ENCODE measurements around the gene SLC16A13. TPM values are rescaled to one million over a fixed set of nuclear protein-coding genes. Genes with fewer than 3 reads are reported as not detected.

The SLC16A13 gene
- total and polyA plus RNA-seq, 2 donors (not counting 3 experiments of a cell fraction or from before 2014, with no cell fraction given), result 16.8 to 24.7 TPM

DNA sequence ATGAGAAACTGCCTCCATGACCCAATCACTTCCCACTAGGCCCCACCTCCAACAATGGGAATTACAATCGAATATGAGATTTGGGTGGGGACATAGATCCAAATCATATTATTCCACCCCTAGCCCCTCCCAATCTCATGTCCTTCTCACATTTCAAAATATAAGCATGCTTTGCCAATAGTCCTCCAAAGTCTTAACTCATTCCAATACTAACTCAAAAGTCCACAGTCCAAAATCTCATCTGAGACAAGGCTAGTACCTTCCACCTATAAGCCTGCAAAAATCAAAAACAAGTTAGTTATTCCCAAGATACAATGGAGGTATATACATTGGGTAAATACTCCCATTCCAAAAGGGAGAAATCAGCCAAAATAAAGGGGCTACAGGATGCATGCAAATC lies 31.4 kb downstream of the SLC16A13 start:
- CTCF ChIA-PET, result no interaction called here

More for the DNA sequence above, 31.4 kb downstream of the SLC16A13 start:
- Histone ChIP-seq H3K9me3 (replicated peaks; ENCODE audit: control insufficient read depth, insufficient read depth, low read length) (no peaks in the 10 kb centered on the region), H3K27ac (ENCODE audit: insufficient read depth, low read depth, low read length) (no peak overlapping the region), H3K79me2 (ENCODE audit: control insufficient read depth, insufficient read depth, low read length) (no peaks in the 10 kb centered on the region), H3K36me3 (ENCODE audit: control insufficient read depth in 2 of 2, extremely low read depth in 1 of 2, insufficient read depth in 2 of 2, low read length in 2 of 2) (no peaks in the 10 kb centered on the region), H4K20me1 (replicated peaks; ENCODE audit: control insufficient read depth, extremely low read depth, insufficient read depth, low read length) (no peaks in the 10 kb centered on the region), H3K4me1 (ENCODE audit: control insufficient read depth, extremely low read depth, insufficient read depth, low read length) (peaks cover 4% of the 10 kb centered on the region), H2AFZ (ENCODE audit: low read depth, low read length) (no peak overlapping the region), H3K9me1 (replicated peaks; ENCODE audit: control insufficient read depth, extremely low read depth, insufficient read depth, low read length) (no peaks in the 10 kb centered on the region), H3K4me2 (ENCODE audit: insufficient read depth, low read length) (no peak overlapping the region), H3K4me3 (replicated peaks in 1 of 3; ENCODE audit: insufficient read depth in 1 of 3, low read depth in 1 of 3, low read length in 3 of 3) (no peak overlapping the region), H3K27me3 (ENCODE audit: control insufficient read depth in 2 of 2, insufficient read depth in 2 of 2, low read length in 2 of 2) (peaks cover 0 to 1% of the 10 kb centered on the region in 2 experiments), H3K9ac (replicated peaks; ENCODE audit: extremely low read depth, insufficient read depth, low read length) (no peak overlapping the region)
- POLR2A ChIA-PET, result no interaction called here
- DNase-seq (ENCODE audit: low read depth, low spot score) (no peak), FAIRE-seq (no peak)
- intact Hi-C loops (cut with micrococcal nuclease) (no loop called here), dilution Hi-C loops (cut with MboI; ENCODE audit: extremely low pct_ligation_motif_present, low sequenced_read_pairs) (no loop called here)
- TF ChIP-seq, protein P1, sequence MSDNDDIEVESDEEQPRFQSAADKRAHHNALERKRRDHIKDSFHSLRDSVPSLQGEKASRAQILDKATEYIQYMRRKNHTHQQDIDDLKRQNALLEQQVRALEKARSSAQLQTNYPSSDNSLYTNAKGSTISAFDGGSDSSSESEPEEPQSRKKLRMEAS (IDR thresholded peaks at IDR 0.05; ENCODE audit: insufficient read depth, insufficient read length), result no peak
- TF ChIP-seq POLR2A (IDR thresholded peaks at IDR 0.05; ENCODE audit: low read depth, low read length) (no peak), JUN (IDR thresholded peaks at IDR 0.05; ENCODE audit: borderline replicate concordance, insufficient read depth, insufficient read length, low read depth) (no peak), EZH2 (IDR thresholded peaks at IDR 0.05; ENCODE audit: borderline replicate concordance, low read depth, low read length, severe bottlenecking) (no peak), POLR2AphosphoS5 (IDR thresholded peaks at IDR 0.05; ENCODE audit: insufficient read depth, low read depth, low read length) (no peak), GATA2 (IDR thresholded peaks at IDR 0.05; ENCODE audit: insufficient read depth, insufficient read length, low read depth, low read length) (no peak), FOS (IDR thresholded peaks at IDR 0.05; ENCODE audit: borderline replicate concordance, insufficient read depth, low read length) (no peak), MYC (IDR thresholded peaks at IDR 0.05; ENCODE audit: low read depth, low read length) (no peak)
- TF ChIP-seq, protein P2, sequence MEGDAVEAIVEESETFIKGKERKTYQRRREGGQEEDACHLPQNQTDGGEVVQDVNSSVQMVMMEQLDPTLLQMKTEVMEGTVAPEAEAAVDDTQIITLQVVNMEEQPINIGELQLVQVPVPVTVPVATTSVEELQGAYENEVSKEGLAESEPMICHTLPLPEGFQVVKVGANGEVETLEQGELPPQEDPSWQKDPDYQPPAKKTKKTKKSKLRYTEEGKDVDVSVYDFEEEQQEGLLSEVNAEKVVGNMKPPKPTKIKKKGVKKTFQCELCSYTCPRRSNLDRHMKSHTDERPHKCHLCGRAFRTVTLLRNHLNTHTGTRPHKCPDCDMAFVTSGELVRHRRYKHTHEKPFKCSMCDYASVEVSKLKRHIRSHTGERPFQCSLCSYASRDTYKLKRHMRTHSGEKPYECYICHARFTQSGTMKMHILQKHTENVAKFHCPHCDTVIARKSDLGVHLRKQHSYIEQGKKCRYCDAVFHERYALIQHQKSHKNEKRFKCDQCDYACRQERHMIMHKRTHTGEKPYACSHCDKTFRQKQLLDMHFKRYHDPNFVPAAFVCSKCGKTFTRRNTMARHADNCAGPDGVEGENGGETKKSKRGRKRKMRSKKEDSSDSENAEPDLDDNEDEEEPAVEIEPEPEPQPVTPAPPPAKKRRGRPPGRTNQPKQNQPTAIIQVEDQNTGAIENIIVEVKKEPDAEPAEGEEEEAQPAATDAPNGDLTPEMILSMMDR (IDR thresholded peaks at IDR 0.05; ENCODE audit: extremely low read depth in 1 of 2, insufficient read depth in 1 of 2, low read depth in 1 of 2, low read length in 2 of 2), result no peak
- no TSS peak for BruUV-seq (replicated peaks)
